ENCODE measurements around the gene CREB3L4.

CREB3L4 gene

DNA sequence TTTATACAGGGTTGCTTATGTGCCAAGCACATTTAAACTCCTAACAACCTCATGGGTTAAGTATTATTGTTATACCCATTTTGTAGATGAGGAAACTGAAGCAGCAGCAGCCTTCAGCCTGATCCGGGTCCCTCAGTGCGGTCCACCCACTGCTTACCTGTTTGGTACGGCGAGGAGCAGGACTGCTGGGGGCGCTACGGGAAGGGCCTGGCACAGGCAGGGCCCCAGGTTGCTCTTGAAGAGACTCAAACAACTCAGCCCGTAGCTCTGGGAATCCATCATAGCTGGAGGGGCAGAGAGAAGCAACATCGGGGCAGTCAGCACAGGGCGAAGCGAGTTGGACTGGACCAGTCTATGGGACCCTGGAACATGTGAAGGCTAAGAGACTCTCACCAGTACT lies 30.4 kb upstream of the CREB3L4 start:
- ATAC-seq: no peak
- TF ChIP-seq ZC3H10 (CRISPR knock-in tag; IDR thresholded peaks at IDR 0.05) (no peak), GLIS3 (CRISPR knock-in tag; IDR thresholded peaks at IDR 0.05) (no peak), CSDC2 (CRISPR knock-in tag; IDR thresholded peaks at IDR 0.05) (no peak), RARB (CRISPR knock-in tag; IDR thresholded peaks at IDR 0.05) (no peak)

DNA sequence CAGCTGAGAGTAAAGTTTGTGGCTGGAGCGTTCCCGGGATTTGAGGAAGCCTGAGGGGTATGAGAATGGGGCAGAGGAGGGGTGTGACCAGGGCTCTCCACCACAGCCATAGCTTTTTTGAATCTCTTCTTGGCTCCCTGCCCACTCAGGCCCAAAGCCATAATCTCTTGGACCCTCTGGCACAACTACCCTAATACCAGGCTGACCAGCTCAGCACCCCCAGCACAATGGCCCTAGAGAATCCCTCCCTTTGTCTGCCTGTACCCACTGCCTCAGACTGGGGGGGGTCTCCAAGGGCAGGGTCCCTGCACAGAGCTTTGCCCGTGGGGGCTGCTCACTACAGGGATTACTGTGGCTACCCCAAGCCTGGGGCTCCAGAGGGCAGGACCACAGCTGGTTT lies 28.7 kb upstream of the CREB3L4 start:
- no peak for TF ChIP-seq OSR1 (CRISPR knock-in tag; IDR thresholded peaks at IDR 0.05)
- TF ChIP-seq ZNF8 (CRISPR knock-in tag; IDR thresholded peaks at IDR 0.05): no peak
- TF ChIP-seq ZFP30 (CRISPR knock-in tag; IDR thresholded peaks at IDR 0.05): no peak
- TF ChIP-seq, protein P1, sequence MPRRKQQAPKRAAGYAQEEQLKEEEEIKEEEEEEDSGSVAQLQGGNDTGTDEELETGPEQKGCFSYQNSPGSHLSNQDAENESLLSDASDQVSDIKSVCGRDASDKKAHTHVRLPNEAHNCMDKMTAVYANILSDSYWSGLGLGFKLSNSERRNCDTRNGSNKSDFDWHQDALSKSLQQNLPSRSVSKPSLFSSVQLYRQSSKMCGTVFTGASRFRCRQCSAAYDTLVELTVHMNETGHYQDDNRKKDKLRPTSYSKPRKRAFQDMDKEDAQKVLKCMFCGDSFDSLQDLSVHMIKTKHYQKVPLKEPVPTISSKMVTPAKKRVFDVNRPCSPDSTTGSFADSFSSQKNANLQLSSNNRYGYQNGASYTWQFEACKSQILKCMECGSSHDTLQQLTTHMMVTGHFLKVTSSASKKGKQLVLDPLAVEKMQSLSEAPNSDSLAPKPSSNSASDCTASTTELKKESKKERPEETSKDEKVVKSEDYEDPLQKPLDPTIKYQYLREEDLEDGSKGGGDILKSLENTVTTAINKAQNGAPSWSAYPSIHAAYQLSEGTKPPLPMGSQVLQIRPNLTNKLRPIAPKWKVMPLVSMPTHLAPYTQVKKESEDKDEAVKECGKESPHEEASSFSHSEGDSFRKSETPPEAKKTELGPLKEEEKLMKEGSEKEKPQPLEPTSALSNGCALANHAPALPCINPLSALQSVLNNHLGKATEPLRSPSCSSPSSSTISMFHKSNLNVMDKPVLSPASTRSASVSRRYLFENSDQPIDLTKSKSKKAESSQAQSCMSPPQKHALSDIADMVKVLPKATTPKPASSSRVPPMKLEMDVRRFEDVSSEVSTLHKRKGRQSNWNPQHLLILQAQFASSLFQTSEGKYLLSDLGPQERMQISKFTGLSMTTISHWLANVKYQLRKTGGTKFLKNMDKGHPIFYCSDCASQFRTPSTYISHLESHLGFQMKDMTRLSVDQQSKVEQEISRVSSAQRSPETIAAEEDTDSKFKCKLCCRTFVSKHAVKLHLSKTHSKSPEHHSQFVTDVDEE (CRISPR knock-in tag; IDR thresholded peaks at IDR 0.05): no peak
- TF ChIP-seq ZNF70 (CRISPR knock-in tag; IDR thresholded peaks at IDR 0.05): no peak
- no peak for TF ChIP-seq ARNTL (CRISPR knock-in tag; IDR thresholded peaks at IDR 0.05; ENCODE audit: borderline replicate concordance, low read depth)
- no peak for TF ChIP-seq ISL1 (CRISPR knock-in tag; IDR thresholded peaks at IDR 0.05)
- no peak for TF ChIP-seq TOX (CRISPR knock-in tag; IDR thresholded peaks at IDR 0.05; ENCODE audit: borderline replicate concordance)
- TF ChIP-seq CSDC2 (CRISPR knock-in tag; IDR thresholded peaks at IDR 0.05): no peak
- TF ChIP-seq SNAI2 (CRISPR knock-in tag; IDR thresholded peaks at IDR 0.05): no peak
- TF ChIP-seq RARB (CRISPR knock-in tag; IDR thresholded peaks at IDR 0.05): no peak
- TF ChIP-seq, protein P2, sequence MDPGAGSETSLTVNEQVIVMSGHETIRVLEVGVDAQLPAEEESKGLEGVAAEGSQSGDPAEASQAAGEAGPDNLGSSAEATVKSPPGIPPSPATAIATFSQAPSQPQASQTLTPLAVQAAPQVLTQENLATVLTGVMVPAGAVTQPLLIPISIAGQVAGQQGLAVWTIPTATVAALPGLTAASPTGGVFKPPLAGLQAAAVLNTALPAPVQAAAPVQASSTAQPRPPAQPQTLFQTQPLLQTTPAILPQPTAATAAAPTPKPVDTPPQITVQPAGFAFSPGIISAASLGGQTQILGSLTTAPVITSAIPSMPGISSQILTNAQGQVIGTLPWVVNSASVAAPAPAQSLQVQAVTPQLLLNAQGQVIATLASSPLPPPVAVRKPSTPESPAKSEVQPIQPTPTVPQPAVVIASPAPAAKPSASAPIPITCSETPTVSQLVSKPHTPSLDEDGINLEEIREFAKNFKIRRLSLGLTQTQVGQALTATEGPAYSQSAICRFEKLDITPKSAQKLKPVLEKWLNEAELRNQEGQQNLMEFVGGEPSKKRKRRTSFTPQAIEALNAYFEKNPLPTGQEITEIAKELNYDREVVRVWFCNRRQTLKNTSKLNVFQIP (CRISPR knock-in tag; IDR thresholded peaks at IDR 0.05; ENCODE audit: borderline replicate concordance, low read depth): no peak
- no peak for TF ChIP-seq ZFP3 (CRISPR knock-in tag; IDR thresholded peaks at IDR 0.05)
- no peak for TF ChIP-seq ESRRG (CRISPR knock-in tag; IDR thresholded peaks at IDR 0.05)
- TF ChIP-seq, protein P3, sequence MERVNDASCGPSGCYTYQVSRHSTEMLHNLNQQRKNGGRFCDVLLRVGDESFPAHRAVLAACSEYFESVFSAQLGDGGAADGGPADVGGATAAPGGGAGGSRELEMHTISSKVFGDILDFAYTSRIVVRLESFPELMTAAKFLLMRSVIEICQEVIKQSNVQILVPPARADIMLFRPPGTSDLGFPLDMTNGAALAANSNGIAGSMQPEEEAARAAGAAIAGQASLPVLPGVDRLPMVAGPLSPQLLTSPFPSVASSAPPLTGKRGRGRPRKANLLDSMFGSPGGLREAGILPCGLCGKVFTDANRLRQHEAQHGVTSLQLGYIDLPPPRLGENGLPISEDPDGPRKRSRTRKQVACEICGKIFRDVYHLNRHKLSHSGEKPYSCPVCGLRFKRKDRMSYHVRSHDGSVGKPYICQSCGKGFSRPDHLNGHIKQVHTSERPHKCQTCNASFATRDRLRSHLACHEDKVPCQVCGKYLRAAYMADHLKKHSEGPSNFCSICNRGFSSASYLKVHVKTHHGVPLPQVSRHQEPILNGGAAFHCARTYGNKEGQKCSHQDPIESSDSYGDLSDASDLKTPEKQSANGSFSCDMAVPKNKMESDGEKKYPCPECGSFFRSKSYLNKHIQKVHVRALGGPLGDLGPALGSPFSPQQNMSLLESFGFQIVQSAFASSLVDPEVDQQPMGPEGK (CRISPR knock-in tag; IDR thresholded peaks at IDR 0.05; ENCODE audit: borderline replicate concordance): no peak
- TF ChIP-seq BACH2 (CRISPR knock-in tag; IDR thresholded peaks at IDR 0.05; ENCODE audit: borderline replicate concordance): no peak
- no peak for ATAC-seq

- no peak for ATAC-seq
- TF ChIP-seq TCF4 (CRISPR knock-in tag; IDR thresholded peaks at IDR 0.05; ENCODE audit: borderline replicate concordance): no peak
- TF ChIP-seq BACH2 (CRISPR knock-in tag; IDR thresholded peaks at IDR 0.05; ENCODE audit: borderline replicate concordance): no peak
- TF ChIP-seq CSRNP3 (CRISPR knock-in tag; IDR thresholded peaks at IDR 0.05): no peak
- TF ChIP-seq ZC3H10 (CRISPR knock-in tag; IDR thresholded peaks at IDR 0.05): no peak
- no peak for TF ChIP-seq ISL1 (CRISPR knock-in tag; IDR thresholded peaks at IDR 0.05)
- TF ChIP-seq ESRRG (CRISPR knock-in tag; IDR thresholded peaks at IDR 0.05): no peak
- no peak for TF ChIP-seq SNAI2 (CRISPR knock-in tag; IDR thresholded peaks at IDR 0.05)
- no peak for TF ChIP-seq ZFP3 (CRISPR knock-in tag; IDR thresholded peaks at IDR 0.05)
- TF ChIP-seq, protein P1 (CRISPR knock-in tag; IDR thresholded peaks at IDR 0.05): no peak
- no peak for TF ChIP-seq TOX (CRISPR knock-in tag; IDR thresholded peaks at IDR 0.05; ENCODE audit: borderline replicate concordance)
- TF ChIP-seq PPARA (CRISPR knock-in tag; IDR thresholded peaks at IDR 0.05; ENCODE audit: borderline replicate concordance): no peak
- no peak for TF ChIP-seq RARB (CRISPR knock-in tag; IDR thresholded peaks at IDR 0.05)
- no peak for TF ChIP-seq CREB5 (CRISPR knock-in tag; IDR thresholded peaks at IDR 0.05; ENCODE audit: low read depth)
- TF ChIP-seq, protein P2 (CRISPR knock-in tag; IDR thresholded peaks at IDR 0.05; ENCODE audit: borderline replicate concordance, low read depth): no peak
- no peak for TF ChIP-seq ZFP30 (CRISPR knock-in tag; IDR thresholded peaks at IDR 0.05)
Observed at GRCh38 chr1:153939476-153939875, 28.2 kb upstream of the CREB3L4 start.

All from SK-N-SH treated with all-trans-retinoic acid at 6 μM for 48 hours (cell line).